DND-41 (cell line): ENCODE measurements around the gene PACS2.

Experiments used
- ATAC-seq: fragments of 200-7000 bp; cut with Tn5 transposase; 3 replicates; pipeline ENCODE4 v1.9.1; 2021; ENCODE audit warnings: low read depth; ENCODE audit not compliant: insufficient read depth
- DNase-seq: peaks from one replicate; pipeline ENCODE4 v3.0.0-alpha.2; 2020
- H2AFZ ChIP-seq: 2 replicates; pipeline ENCODE4 v1.6.0; 2012; ENCODE audit warnings: low read depth, low read length
- H3K27ac ChIP-seq: 2 replicates; pipeline ENCODE4 v1.5.1; 2012; ENCODE audit warnings: low read length, inconsistent platforms
- H3K27me3 ChIP-seq: fragments of 200-600 bp; sonication (generic); 2 replicates; pipeline ENCODE4 v1.6.0; 2012; ENCODE audit warnings: low read length, mild to moderate bottlenecking, inconsistent platforms; ENCODE audit not compliant: insufficient read depth, poor library complexity
- H3K36me3 ChIP-seq: 2 replicates; pipeline ENCODE4 v1.5.1; 2012; ENCODE audit warnings: low read length, inconsistent platforms; ENCODE audit not compliant: insufficient read depth
- H3K4me1 ChIP-seq: 2 replicates; pipeline ENCODE4 v1.5.1; 2012; ENCODE audit warnings: mild to moderate bottlenecking, low read length; ENCODE audit not compliant: insufficient read depth
- H3K4me2 ChIP-seq: 2 replicates; pipeline ENCODE4 v1.6.0; 2012; ENCODE audit warnings: mild to moderate bottlenecking, moderate library complexity, low read length, inconsistent platforms; ENCODE audit not compliant: insufficient read depth
- H3K4me3 ChIP-seq, 2 experiments: fragments of 200-600 bp in 1 of 2; shearing (Covaris generic) in 1 of 2; 2 replicates each; pipeline ENCODE4 v1.5.1; 2012 to 2016; ENCODE audit warnings: inconsistent platforms in 2 of 2, low read length in 2 of 2, mild to moderate bottlenecking in 2 of 2, low read depth in 1 of 2, moderate library complexity in 1 of 2
- H3K79me2 ChIP-seq: 2 replicates; pipeline ENCODE4 v1.6.0; 2012; ENCODE audit warnings: low read length, inconsistent platforms; ENCODE audit not compliant: insufficient read depth
- H3K9ac ChIP-seq: 2 replicates; pipeline ENCODE4 v1.6.0; 2012; ENCODE audit warnings: low read depth, mild to moderate bottlenecking, inconsistent platforms, low read length, moderate library complexity
- H3K9me3 ChIP-seq: 2 replicates; pipeline ENCODE4 v1.5.1; 2012; ENCODE audit warnings: low read length, moderate library complexity, mild to moderate bottlenecking, inconsistent platforms; ENCODE audit not compliant: insufficient read depth, severe bottlenecking
- H4K20me1 ChIP-seq: 2 replicates; pipeline ENCODE4 v1.6.0; 2012; ENCODE audit warnings: low read length; ENCODE audit not compliant: insufficient read depth
- CTCF ChIP-seq: IDR thresholded peaks from 2 replicates; pipeline ENCODE4 v1.5.1; 2012; ENCODE audit warnings: borderline replicate concordance, low read length, moderate library complexity, mild to moderate bottlenecking; ENCODE audit not compliant: poor library complexity, severe bottlenecking; ENCODE audit errors: extremely low read depth
- EZH2 ChIP-seq: IDR thresholded peaks from 3 replicates; pipeline ENCODE4 v1.6.1; 2012; ENCODE audit warnings: borderline replicate concordance, low read depth, mild to moderate bottlenecking, moderate library complexity, low read length, inconsistent platforms; ENCODE audit not compliant: severe bottlenecking

Gene PACS2

GRCh38 chr14:105382343-105383082 lies 68.0 kb downstream of the PACS2 start:
- H3K27me3 ChIP-seq: no peaks in the 10 kb centered on the region
- H4K20me1 ChIP-seq: peaks cover 8% of the 10 kb centered on the region; the same call in 1 of the 2 replicates
- ATAC-seq: no peak
- H3K9ac ChIP-seq: no peak overlapping the region
- no peak overlapping the region for H3K4me3 ChIP-seq
- no peak overlapping the region for H3K27ac ChIP-seq
- no peak overlapping the region for H2AFZ ChIP-seq
- H3K4me2 ChIP-seq: no peak overlapping the region
- H3K79me2 ChIP-seq: no peaks in the 10 kb centered on the region
- no peak for DNase-seq
- H3K4me1 ChIP-seq: no peaks in the 10 kb centered on the region
- peaks cover 44% of the 10 kb centered on the region for H3K36me3 ChIP-seq
- TF ChIP-seq EZH2 (no peak), CTCF (no peak)
- H3K9me3 ChIP-seq: no peaks in the 10 kb centered on the region

- DNase-seq (no peak), ATAC-seq (no peak)
- Histone ChIP-seq H4K20me1 (peaks cover 8% of the 10 kb centered on the region; the same call in 1 of the 2 replicates), H3K79me2 (no peaks in the 10 kb centered on the region), H3K9me3 (no peaks in the 10 kb centered on the region), H3K4me2 (no peak overlapping the region), H2AFZ (no peak overlapping the region), H3K36me3 (peaks cover 44% of the 10 kb centered on the region), H3K27ac (no peak overlapping the region), H3K27me3 (no peaks in the 10 kb centered on the region), H3K9ac (no peak overlapping the region), H3K4me3 (no peak overlapping the region), H3K4me1 (no peaks in the 10 kb centered on the region)
- TF ChIP-seq EZH2: no peak
- TF ChIP-seq CTCF: no peak
Measured at GRCh38 chr14:105383083-105383730, 68.7 kb downstream of the PACS2 start.

GRCh38 chr14:105384041-105384557 lies 69.6 kb downstream of the PACS2 start:
- H3K27me3 ChIP-seq: no peaks in the 10 kb centered on the region
- no peak for ATAC-seq
- H2AFZ ChIP-seq: no peak overlapping the region
- peaks cover 48% of the 10 kb centered on the region for H3K36me3 ChIP-seq
- H4K20me1 ChIP-seq: peaks cover 4% of the 10 kb centered on the region; the same call in 1 of the 2 replicates
- no peaks in the 10 kb centered on the region for H3K4me1 ChIP-seq
- no peak for TF ChIP-seq CTCF
- no peak for TF ChIP-seq EZH2
- no peak overlapping the region for H3K9ac ChIP-seq
- no peaks in the 10 kb centered on the region for H3K9me3 ChIP-seq
- no peak for DNase-seq
- no peak overlapping the region for H3K4me3 ChIP-seq
- no peaks in the 10 kb centered on the region for H3K79me2 ChIP-seq
- no peak overlapping the region for H3K27ac ChIP-seq
- H3K4me2 ChIP-seq: no peak overlapping the region
